Measurements from ENCODE around the gene APC. TPM values are rescaled to one million over a fixed set of nuclear protein-coding genes. Genes with fewer than 3 reads are reported as not detected.

APC gene
- total and polyA plus RNA-seq, 2 donors (not counting 3 experiments of a cell fraction or from before 2014, with no cell fraction given): 11.2 to 39.6 TPM

GRCh38 chr5:112812549-112812948, 74.9 kb downstream of the APC start:
- no peaks in the 10 kb centered on the region for H3K4me1 ChIP-seq (ENCODE audit: control insufficient read depth, extremely low read depth, insufficient read depth, low read length)
- no peak overlapping the region for H3K27ac ChIP-seq (ENCODE audit: insufficient read depth, low read depth, low read length)
- H3K36me3 ChIP-seq (ENCODE audit: control insufficient read depth in 2 of 2, extremely low read depth in 1 of 2, insufficient read depth in 2 of 2, low read length in 2 of 2): no peaks in the 10 kb centered on the region
- H3K27me3 ChIP-seq (ENCODE audit: control insufficient read depth in 2 of 2, insufficient read depth in 2 of 2, low read length in 2 of 2): no peaks in the 10 kb centered on the region
- no peak overlapping the region for H3K4me2 ChIP-seq (ENCODE audit: insufficient read depth, low read length)
- no peak overlapping the region for H3K9ac ChIP-seq (replicated peaks; ENCODE audit: extremely low read depth, insufficient read depth, low read length)
- POLR2A ChIA-PET: no interaction called here
- DNase-seq (ENCODE audit: low read depth, low spot score): no peak
- no peak for TF ChIP-seq POLR2AphosphoS5 (IDR thresholded peaks at IDR 0.05; ENCODE audit: insufficient read depth, low read depth, low read length)
- TF ChIP-seq JUN (IDR thresholded peaks at IDR 0.05; ENCODE audit: borderline replicate concordance, insufficient read depth, insufficient read length, low read depth): no peak
- no peak for TF ChIP-seq EZH2 (IDR thresholded peaks at IDR 0.05; ENCODE audit: borderline replicate concordance, low read depth, low read length, severe bottlenecking)
- TF ChIP-seq CTCF (IDR thresholded peaks at IDR 0.05; ENCODE audit: extremely low read depth in 1 of 2, insufficient read depth in 1 of 2, low read depth in 1 of 2, low read length in 2 of 2): no peak
- no peak for TF ChIP-seq MYC (IDR thresholded peaks at IDR 0.05; ENCODE audit: low read depth, low read length)
- TF ChIP-seq MAX (IDR thresholded peaks at IDR 0.05; ENCODE audit: insufficient read depth, insufficient read length): no peak
- TF ChIP-seq GATA2 (IDR thresholded peaks at IDR 0.05; ENCODE audit: insufficient read depth, insufficient read length, low read depth, low read length): no peak
- TF ChIP-seq POLR2A (IDR thresholded peaks at IDR 0.05; ENCODE audit: low read depth, low read length): no peak
- TF ChIP-seq FOS (IDR thresholded peaks at IDR 0.05; ENCODE audit: borderline replicate concordance, insufficient read depth, low read length): no peak
- no peak overlapping the region for H2AFZ ChIP-seq (ENCODE audit: low read depth, low read length)
- FAIRE-seq: no peak
- dilution Hi-C loops (cut with MboI; ENCODE audit: extremely low pct_ligation_motif_present, low sequenced_read_pairs): no loop called here
- intact Hi-C loops (cut with micrococcal nuclease): no loop called here
- CTCF ChIA-PET: interaction anchor here (2.2 kb wide), 1 partner anchor 36 kb away, joined by 9 read pairs; no protein-coding TSS in a partner anchor
- BruUV-seq (replicated peaks): no TSS peak
- no peak overlapping the region for H3K4me3 ChIP-seq (replicated peaks in 1 of 3; ENCODE audit: insufficient read depth in 1 of 3, low read depth in 1 of 3, low read length in 3 of 3)
- H3K9me1 ChIP-seq (replicated peaks; ENCODE audit: control insufficient read depth, extremely low read depth, insufficient read depth, low read length): no peaks in the 10 kb centered on the region
- H3K79me2 ChIP-seq (ENCODE audit: control insufficient read depth, insufficient read depth, low read length): no peaks in the 10 kb centered on the region
- H4K20me1 ChIP-seq (replicated peaks; ENCODE audit: control insufficient read depth, extremely low read depth, insufficient read depth, low read length): no peaks in the 10 kb centered on the region
- H3K9me3 ChIP-seq (replicated peaks; ENCODE audit: control insufficient read depth, insufficient read depth, low read length): no peaks in the 10 kb centered on the region

Data from endothelial cell of umbilical vein (primary cell).